MCF 10A (cell line): ENCODE results near the gene MUC5AC. TPM values are rescaled to one million over a fixed set of nuclear protein-coding genes. Genes with fewer than 3 reads are reported as not detected.
"Not testable (repeated sequence)": the region's sequence is repeated elsewhere in the genome, so short reads cannot be mapped to it uniquely, and the experiment has no call there.

Experiments
- BruUV-seq: library from RNA; stranded (reverse); fragments of 400-500 nt; replicated peaks from 2 replicates; lab custom pipeline; 2021; lab: Mats Ljungman, UMichigan
- CTCF ChIA-PET: fragments of 300-600 bp; sonication (Branson Sonifier 250); formaldehyde crosslinking; extraction: SDS; loops from one replicate; lab custom pipeline; 2021; ENCODE audit warnings: antibody characterized with exemption, inconsistent platforms; lab: Yijun Ruan, JAX
- POLR2A ChIA-PET: fragments of 300-600, 350-650 bp; sonication (Branson Sonifier 250); formaldehyde crosslinking; extraction: SDS; loops from one replicate; lab custom pipeline; 2020; ENCODE audit warnings: antibody characterized with exemption, inconsistent platforms; lab: Yijun Ruan, JAX
- DNase-seq: peaks from one replicate; pipeline ENCODE4 v3.0.0-alpha.2; 2018; ENCODE audit not compliant: unreplicated experiment
- H3K27ac Mint-ChIP-seq: one replicate; pipeline ENCODE4 v1.8.0; 2022; ENCODE audit warnings: mild to moderate bottlenecking, low read depth, mixed read lengths; ENCODE audit not compliant: unreplicated experiment
- H3K27me3 Mint-ChIP-seq: one replicate; pipeline ENCODE4 v1.8.0; 2022; ENCODE audit warnings: mixed read lengths; ENCODE audit not compliant: insufficient read depth, unreplicated experiment
- H3K36me3 Mint-ChIP-seq: one replicate; pipeline ENCODE4 v1.8.0; 2022; ENCODE audit warnings: mild to moderate bottlenecking, moderate library complexity, mixed read lengths; ENCODE audit not compliant: insufficient read depth, unreplicated experiment
- H3K4me1 Mint-ChIP-seq: one replicate; pipeline ENCODE4 v1.8.0; 2022; ENCODE audit warnings: mixed read lengths; ENCODE audit not compliant: insufficient read depth, unreplicated experiment
- H3K4me3 Mint-ChIP-seq: one replicate; pipeline ENCODE4 v1.8.0; 2022; ENCODE audit warnings: mild to moderate bottlenecking, moderate library complexity, mixed read lengths; ENCODE audit not compliant: unreplicated experiment
- H3K9me3 Mint-ChIP-seq: one replicate; pipeline ENCODE4 v1.8.0; 2022; ENCODE audit warnings: mixed read lengths; ENCODE audit not compliant: unreplicated experiment
- CTCF ChIP-seq: fragments of 200-600 bp; IDR thresholded peaks from one replicate; pipeline ENCODE4 v1.8.0; 2022; ENCODE audit warnings: antibody characterized with exemption, mild to moderate bottlenecking; ENCODE audit not compliant: unreplicated experiment
- intact Hi-C: fragments of 100-400 bp; cut with micrococcal nuclease; formaldehyde crosslinking; loops from 2 replicates; pipeline ENCODE4 v1.14.1; 2022
- total RNA-seq: library from RNA; stranded (reverse); gene quantifications from 2 replicates; pipeline ENCODE4 v1.2.3, GENCODE V29; 2022

Gene MUC5AC
- total RNA-seq, 1 experiment from 2014 or later, result not detected

GRCh38 chr11:1153105-1153950, 4.4 kb upstream of the MUC5AC start:
- intact Hi-C loops, result no loop called here
- no TSS peak for BruUV-seq
- Mint-ChIP-seq H3K4me1 (no peaks in the 10 kb centered on the region), H3K4me3 (no peak overlapping the region), H3K27ac (no peak overlapping the region), H3K9me3 (no peaks in the 10 kb centered on the region), H3K27me3 (no peaks in the 10 kb centered on the region), H3K36me3 (no peaks in the 10 kb centered on the region)
- CTCF ChIA-PET, result no interaction called here
- no peak for TF ChIP-seq CTCF
- no peak for DNase-seq
- POLR2A ChIA-PET, result no interaction called here

GRCh38 chr11:1153951-1154493, 3.7 kb upstream of the MUC5AC start:
- ChIA-PET CTCF (no interaction called here), POLR2A (no interaction called here)
- Mint-ChIP-seq H3K4me1 (no peaks in the 10 kb centered on the region), H3K4me3 (no peak overlapping the region), H3K9me3 (no peaks in the 10 kb centered on the region), H3K27me3 (no peaks in the 10 kb centered on the region), H3K36me3 (no peaks in the 10 kb centered on the region), H3K27ac (no peak overlapping the region)
- peak; percentile 87 for DNase-seq
- intact Hi-C loops, result no loop called here
- BruUV-seq, result no TSS peak
- no peak for TF ChIP-seq CTCF

- CTCF ChIA-PET, DNase-seq, intact Hi-C loops, H3K27ac Mint-ChIP-seq, H3K4me1 Mint-ChIP-seq, H3K9me3 Mint-ChIP-seq, H3K27me3 Mint-ChIP-seq, POLR2A ChIA-PET, H3K36me3 Mint-ChIP-seq, BruUV-seq, H3K4me3 Mint-ChIP-seq: not testable (repeated sequence)
These were observed 3.1 kb upstream of the MUC5AC start for GRCh38 chr11:1154656-1155055.

- DNase-seq, result no peak
- TF ChIP-seq CTCF, result no peak
- Mint-ChIP-seq H3K4me1 (no peaks in the 10 kb centered on the region), H3K9me3 (no peaks in the 10 kb centered on the region), H3K27me3 (no peaks in the 10 kb centered on the region), H3K27ac (no peak overlapping the region), H3K4me3 (no peak overlapping the region), H3K36me3 (no peaks in the 10 kb centered on the region)
- BruUV-seq, result no TSS peak
- intact Hi-C loops, result no loop called here
- CTCF ChIA-PET, result no interaction called here
- POLR2A ChIA-PET, result no interaction called here
These were observed 2.5 kb upstream of the MUC5AC start for GRCh38 chr11:1155274-1155693.
